Left lung (tissue), 10 donors: ENCODE results near the gene NCAPG2. TPM values are rescaled to one million over a fixed set of nuclear protein-coding genes. Genes with fewer than 3 reads are reported as not detected.
"Not testable (repeated sequence)": the region's sequence is repeated elsewhere in the genome, so short reads cannot be mapped to it uniquely, and the experiment has no call there.

Experiments used
- ATAC-seq: fragments of 200-7000 bp; cut with Tn5 transposase; one replicate; pipeline ENCODE4 v1.9.1; 2020; ENCODE audit warnings: moderate library complexity
- DNase-seq, 4 donors: peaks; one replicate each; pipeline ENCODE4 v3.0.0-alpha.2; 2013 to 2020
- H3K27ac ChIP-seq, 2 donors: fragments of 200-600 bp; sonication (generic) in 1 of 2; one replicate each; pipeline versions ENCODE4 v1.5.0 to v1.8.0; 2020 to 2021
- H3K27me3 ChIP-seq, 2 donors: fragments of 200-600 bp; sonication (generic) in 1 of 2; one replicate each; pipeline versions ENCODE4 v1.5.0 to v1.8.0; 2020 to 2021
- H3K36me3 ChIP-seq, 2 donors: fragments of 200-600 bp; sonication (generic) in 1 of 2; one replicate each; pipeline versions ENCODE4 v1.5.0 to v1.8.0; 2020 to 2021
- H3K4me1 ChIP-seq, 2 donors: fragments of 200-600 bp; one replicate each; pipeline ENCODE4 v1.8.0; 2021
- H3K4me3 ChIP-seq, 2 donors: fragments of 200-600 bp; sonication (generic) in 1 of 2; one replicate each; pipeline versions ENCODE4 v1.5.0 to v1.8.0; 2020 to 2021; ENCODE audit warnings: mild to moderate bottlenecking in 1 of 2
- H3K9me3 ChIP-seq, 2 donors: fragments of 200-600 bp; sonication (generic) in 1 of 2; one replicate each; pipeline versions ENCODE4 v1.5.0 to v1.8.0; 2020 to 2021
- CTCF ChIP-seq, 2 donors: fragments of 200-600 bp; sonication (generic) in 1 of 2; IDR thresholded peaks; one replicate each; pipeline versions ENCODE4 v1.5.0 to v1.8.0; 2021; ENCODE audit warnings: antibody characterized with exemption in 2 of 2
- intact Hi-C, 2 donors: fragments of 100-400 bp; cut with DNase I; formaldehyde crosslinking; loops; one replicate each; pipeline versions ENCODE4 v1.11.2 to v1.14.2; 2022
- polyA plus RNA-seq, 6 donors: library from polyadenylated mRNA; unstranded; fragments of 120-200 nt; gene quantifications; one replicate each; pipeline ENCODE4 v1.2.1, GENCODE V29; 2013; ENCODE audit not compliant: insufficient read length in 6 of 6
- total RNA-seq, 2 donors: library from RNA; stranded (reverse); fragmentation: NEBNext Ultra II Directional; extraction: Animal tissue kit (Norgen Biotek cat#: 25700); gene quantifications; one replicate each; pipeline ENCODE4 v1.2.1, GENCODE V29; 2021
- donor health status: DM: no; HTN: yes; CAD: no.
- donor health status: DM: no; HTN: no; CAD: no.

NCAPG2 gene
- total and polyA plus RNA-seq, 8 donors, result 13.5 to 42.7 (median 24.6) TPM

GRCh38 chr7:158642149-158642548 lies 62.5 kb downstream of the NCAPG2 start:
- no peak for ATAC-seq

GRCh38 chr7:158638001-158638400 lies 66.6 kb downstream of the NCAPG2 start:
- Histone ChIP-seq H3K27me3 (no peaks in the 10 kb centered on the region), H3K4me1 (no peaks in the 10 kb centered on the region), H3K27ac (no peak overlapping the region), H3K9me3 (no peaks in the 10 kb centered on the region), H3K4me3 (no peak overlapping the region), H3K36me3 (peaks cover 0 to 37% of the 10 kb centered on the region in 2 donors)
- no peak for ATAC-seq
- no peak for TF ChIP-seq CTCF (IDR thresholded peaks at IDR 0.05)
- intact Hi-C loops, result no loop called here
- no peak for DNase-seq

More at GRCh38 chr7:158642149-158642548, 62.5 kb downstream of the NCAPG2 start:
- peaks cover 0 to 75% of the 10 kb centered on the region in 2 donors for H3K36me3 ChIP-seq
- no peak overlapping the region for H3K4me3 ChIP-seq
- TF ChIP-seq CTCF (IDR thresholded peaks at IDR 0.05), result no peak
- no peaks in the 10 kb centered on the region for H3K27me3 ChIP-seq
- intact Hi-C loops, result no loop called here
- H3K4me1 ChIP-seq, result no peaks in the 10 kb centered on the region
- H3K9me3 ChIP-seq, result no peaks in the 10 kb centered on the region
- no peak for DNase-seq
- no peak overlapping the region for H3K27ac ChIP-seq

- H3K9me3 ChIP-seq, result no peaks in the 10 kb centered on the region
- no peak for ATAC-seq
Observed at GRCh38 chr7:158633055-158633956, 71.3 kb downstream of the NCAPG2 start.

GRCh38 chr7:158631574-158632195 lies 72.9 kb downstream of the NCAPG2 start:
- intact Hi-C loops, result no loop called here

More at GRCh38 chr7:158633055-158633956, 71.3 kb downstream of the NCAPG2 start:
- Histone ChIP-seq H3K4me1 (no peaks in the 10 kb centered on the region), H3K36me3 (peaks cover 0 to 32% of the 10 kb centered on the region in 2 donors), H3K27me3 (no peaks in the 10 kb centered on the region), H3K27ac (no peak overlapping the region), H3K4me3 (no peak overlapping the region)
- intact Hi-C loops, result no loop called here
- TF ChIP-seq CTCF (IDR thresholded peaks at IDR 0.05), result no peak
- DNase-seq, result no peak

GRCh38 chr7:158626289-158626688 lies 78.3 kb downstream of the NCAPG2 start:
- H3K27ac ChIP-seq, H3K4me1 ChIP-seq, H3K4me3 ChIP-seq, H3K27me3 ChIP-seq, H3K9me3 ChIP-seq, DNase-seq, ATAC-seq, intact Hi-C loops: not testable (repeated sequence)
- peaks cover 0 to 28% of the 10 kb centered on the region in 2 donors for H3K36me3 ChIP-seq

More at GRCh38 chr7:158631574-158632195, 72.9 kb downstream of the NCAPG2 start:
- Histone ChIP-seq H3K27me3 (no peaks in the 10 kb centered on the region), H3K36me3 (peaks cover 0 to 29% of the 10 kb centered on the region in 2 donors), H3K9me3 (no peaks in the 10 kb centered on the region), H3K4me1 (no peaks in the 10 kb centered on the region), H3K27ac (no peak overlapping the region), H3K4me3 (no peak overlapping the region)
- no peak for TF ChIP-seq CTCF (IDR thresholded peaks at IDR 0.05)
- no peak for DNase-seq
- ATAC-seq, result no peak
